Neural progenitor cell (in vitro differentiated cells): ENCODE data around the gene STEAP1B. TPM values are rescaled to one million over a fixed set of nuclear protein-coding genes. Genes with fewer than 3 reads are reported as not detected.

Experiments used
- DNase-seq: peaks from one replicate; pipeline ENCODE4 v3.0.0-alpha.2; 2016; ENCODE audit warnings: low spot score
- H2AFZ ChIP-seq: fragments of 200-600 bp; sonication (generic); replicated peaks from 2 replicates; pipeline ENCODE4 v1.6.1; 2016; ENCODE audit warnings: antibody characterized with exemption
- H3F3A ChIP-seq: fragments of 200-600 bp; sonication (generic); 2 replicates; pipeline ENCODE4 v1.6.1; 2016; ENCODE audit warnings: antibody characterized with exemption, low read depth
- H3K27ac ChIP-seq: fragments of 200-600 bp; sonication (generic); 2 replicates; pipeline ENCODE4 v1.5.1; 2016; ENCODE audit warnings: mild to moderate bottlenecking
- H3K27me3 ChIP-seq: fragments of 200-600 bp; sonication (generic); 2 replicates; pipeline ENCODE4 v1.6.1; 2016; ENCODE audit warnings: mild to moderate bottlenecking, moderate library complexity
- H3K36me3 ChIP-seq: fragments of 200-600 bp; sonication (generic); 2 replicates; pipeline ENCODE4 v1.5.1; 2016
- H3K4me1 ChIP-seq: fragments of 200-600 bp; sonication (generic); 2 replicates; pipeline ENCODE4 v1.6.1; 2016; ENCODE audit warnings: mixed run types
- H3K4me2 ChIP-seq: fragments of 200-600 bp; sonication (generic); 2 replicates; pipeline ENCODE4 v1.6.1; 2016
- H3K4me3 ChIP-seq: fragments of 200-600 bp; sonication (generic); 2 replicates; pipeline ENCODE4 v1.5.1; 2016
- H3K79me2 ChIP-seq: fragments of 200-600 bp; sonication (generic); 2 replicates; pipeline ENCODE4 v1.6.1; 2016; ENCODE audit warnings: low read depth
- H3K9ac ChIP-seq: fragments of 200-600 bp; sonication (generic); 2 replicates; pipeline ENCODE4 v1.6.1; 2016
- H3K9me3 ChIP-seq: fragments of 200-600 bp; sonication (generic); 2 replicates; pipeline ENCODE4 v1.5.1; 2016; ENCODE audit warnings: low read depth
- H4K20me1 ChIP-seq: fragments of 200-600 bp; sonication (generic); 2 replicates; pipeline ENCODE4 v1.6.1; 2016; ENCODE audit warnings: low read depth
- H3K27ac Mint-ChIP-seq: 3 replicates; pipeline ENCODE4 v1.8.0; 2021; ENCODE audit warnings: mixed read lengths
- H3K27me3 Mint-ChIP-seq: 2 replicates; pipeline ENCODE4 v1.8.0; 2022; ENCODE audit warnings: low read depth, mild to moderate bottlenecking, inconsistent platforms, moderate library complexity, mixed read lengths; ENCODE audit not compliant: insufficient read depth
- H3K36me3 Mint-ChIP-seq: 3 replicates; pipeline ENCODE4 v1.8.0; 2021; ENCODE audit warnings: mixed read lengths
- H3K4me1 Mint-ChIP-seq: 3 replicates; pipeline ENCODE4 v1.8.0; 2021; ENCODE audit warnings: mixed read lengths
- H3K4me3 Mint-ChIP-seq: 3 replicates; pipeline ENCODE4 v1.8.0; 2021; ENCODE audit warnings: mild to moderate bottlenecking, moderate library complexity, mixed read lengths
- H3K9me3 Mint-ChIP-seq: 3 replicates; pipeline ENCODE4 v1.8.0; 2020; ENCODE audit warnings: mixed read lengths
- CTCF ChIP-seq: fragments of 200-600 bp; sonication (generic); IDR thresholded peaks from 2 replicates; pipeline ENCODE4 v1.5.1; 2017; ENCODE audit warnings: antibody characterized with exemption, mild to moderate bottlenecking
- EZH2 ChIP-seq: fragments of 200-600 bp; sonication (generic); IDR thresholded peaks from 2 replicates; pipeline ENCODE4 v1.6.1; 2017; ENCODE audit warnings: antibody characterized with exemption, mild to moderate bottlenecking, moderate library complexity
- EZH2phosphoT487 ChIP-seq: fragments of 200-600 bp; sonication (generic); IDR thresholded peaks from 2 replicates; pipeline ENCODE4 v1.6.1; 2017; ENCODE audit warnings: antibody characterized with exemption
- total RNA-seq: library from RNA; depleted of rRNA; stranded (reverse); fragments of >200 nt; gene quantifications from 2 replicates; pipeline ENCODE4 v1.2.3, GENCODE V29; 2015; ENCODE audit warnings: low replicate concordance

Gene STEAP1B
- total RNA-seq, 1 donor from 2014 or later, result 1.6 TPM

GRCh38 chr7:22399546-22399945, 100.4 kb downstream of the STEAP1B start:
- Histone ChIP-seq H4K20me1 (no peaks in the 10 kb centered on the region), H3K27me3 (no peaks in the 10 kb centered on the region), H3F3A (no peaks in the 10 kb centered on the region), H3K36me3 (no peaks in the 10 kb centered on the region), H3K4me3 (no peak overlapping the region), H2AFZ (no peak overlapping the region), H3K4me2 (no peak overlapping the region), H3K9ac (no peak overlapping the region), H3K4me1 (peaks cover 4% of the 10 kb centered on the region), H3K79me2 (no peaks in the 10 kb centered on the region), H3K27ac (no peak overlapping the region), H3K9me3 (no peaks in the 10 kb centered on the region)
- no peaks in the 10 kb centered on the region for H3K9me3 Mint-ChIP-seq
- H3K27me3 Mint-ChIP-seq, result no peaks in the 10 kb centered on the region
- no peaks in the 10 kb centered on the region for H3K4me1 Mint-ChIP-seq
- H3K36me3 Mint-ChIP-seq, result no peaks in the 10 kb centered on the region
- no peak overlapping the region for H3K4me3 Mint-ChIP-seq
- no peak for TF ChIP-seq EZH2phosphoT487
- TF ChIP-seq EZH2, result no peak
- no peak for TF ChIP-seq CTCF
- DNase-seq, result no peak
- H3K27ac Mint-ChIP-seq, result no peak overlapping the region

- peaks cover 4% of the 10 kb centered on the region for H3K4me1 ChIP-seq
- H3K27me3 Mint-ChIP-seq, result no peaks in the 10 kb centered on the region
- no peak for TF ChIP-seq EZH2
- no peak for TF ChIP-seq EZH2phosphoT487
- TF ChIP-seq CTCF, result no peak
Measured at GRCh38 chr7:22399091-22399490, 100.9 kb downstream of the STEAP1B start.

GRCh38 chr7:22397981-22398380, 102.0 kb downstream of the STEAP1B start:
- H3K36me3 ChIP-seq, result no peaks in the 10 kb centered on the region
- H3K4me2 ChIP-seq, result no peak overlapping the region
- H3K4me3 Mint-ChIP-seq, result no peak overlapping the region
- no peaks in the 10 kb centered on the region for H3K4me1 Mint-ChIP-seq
- H3K27ac ChIP-seq, result no peak overlapping the region
- no peaks in the 10 kb centered on the region for H3K9me3 ChIP-seq
- peaks cover 2% of the 10 kb centered on the region for H3K27me3 Mint-ChIP-seq
- H3K9ac ChIP-seq, result no peak overlapping the region
- H3K79me2 ChIP-seq, result no peaks in the 10 kb centered on the region
- no peaks in the 10 kb centered on the region for H3F3A ChIP-seq
- no peaks in the 10 kb centered on the region for H3K27me3 ChIP-seq
- DNase-seq, result no peak
- H4K20me1 ChIP-seq, result no peaks in the 10 kb centered on the region
- no peaks in the 10 kb centered on the region for H3K9me3 Mint-ChIP-seq
- no peak overlapping the region for H3K27ac Mint-ChIP-seq
- TF ChIP-seq EZH2phosphoT487 (no peak), CTCF (no peak), EZH2 (no peak)
- no peaks in the 10 kb centered on the region for H3K36me3 Mint-ChIP-seq
- H3K4me1 ChIP-seq, result peaks cover 4% of the 10 kb centered on the region
- no peak overlapping the region for H3K4me3 ChIP-seq
- H2AFZ ChIP-seq, result no peak overlapping the region

More at GRCh38 chr7:22399091-22399490, 100.9 kb downstream of the STEAP1B start:
- Histone ChIP-seq H3K27ac (no peak overlapping the region), H3K4me3 (no peak overlapping the region), H3F3A (no peaks in the 10 kb centered on the region), H3K9me3 (no peaks in the 10 kb centered on the region), H3K4me2 (no peak overlapping the region), H3K9ac (no peak overlapping the region), H3K27me3 (no peaks in the 10 kb centered on the region), H4K20me1 (no peaks in the 10 kb centered on the region), H3K79me2 (no peaks in the 10 kb centered on the region), H2AFZ (no peak overlapping the region), H3K36me3 (no peaks in the 10 kb centered on the region)
- H3K36me3 Mint-ChIP-seq, result no peaks in the 10 kb centered on the region
- no peak overlapping the region for H3K4me3 Mint-ChIP-seq
- H3K27ac Mint-ChIP-seq, result no peak overlapping the region
- H3K9me3 Mint-ChIP-seq, result no peaks in the 10 kb centered on the region
- DNase-seq, result no peak
- H3K4me1 Mint-ChIP-seq, result no peaks in the 10 kb centered on the region
